NCI-H2196 (cell line): ENCODE results near the gene PKD2.
"Not testable (repeated sequence)": the region's sequence is repeated elsewhere in the genome, so short reads cannot be mapped to it uniquely, and the experiment has no call there.

ENCODE experiments used
- DNase-seq: peaks from one replicate; lab custom pipeline; 2025; ENCODE audit not compliant: unreplicated experiment; lab: John Stamatoyannopoulos, UW

The PKD2 gene

DNA sequence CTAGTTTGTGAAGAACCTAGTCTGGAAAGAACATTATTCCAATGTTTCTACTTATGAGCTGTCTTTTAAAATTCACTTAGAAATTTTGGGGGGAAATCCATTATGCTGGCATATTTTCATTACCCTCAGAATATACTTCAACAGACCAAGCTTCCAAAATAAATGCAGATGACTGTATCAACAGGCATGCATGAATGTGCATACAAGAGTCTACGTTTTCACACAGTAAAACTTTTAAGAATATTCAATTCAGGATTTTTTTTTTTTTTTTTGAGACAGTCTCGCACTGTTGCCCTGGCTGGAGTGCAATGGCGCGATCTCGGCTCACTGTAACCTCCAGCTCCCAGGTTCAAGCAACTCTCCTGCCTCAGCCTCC, 101.3 kb downstream of the PKD2 start:
- no peak for DNase-seq

- DNase-seq = no peak
Observed at GRCh38 chr4:88109123-88109881, 101.9 kb downstream of the PKD2 start.

DNA sequence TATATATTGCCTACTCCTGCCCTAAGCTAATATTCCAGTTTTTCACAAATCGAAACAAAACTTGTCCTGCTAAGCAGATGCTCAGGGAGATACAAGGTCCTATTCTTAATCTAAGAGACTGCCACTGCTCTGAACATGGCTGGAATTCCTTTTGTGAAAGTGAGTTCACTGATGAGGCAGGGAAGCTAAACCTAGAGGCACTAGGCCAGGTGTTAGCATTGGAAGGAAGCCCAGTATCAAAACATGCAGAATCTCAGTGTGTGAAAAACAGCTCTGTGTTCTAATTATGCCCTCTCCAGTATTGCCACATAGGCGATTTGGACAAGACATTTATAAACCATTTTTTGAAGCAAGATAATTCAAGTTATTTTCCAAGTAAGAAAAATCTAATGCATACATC, 103.4 kb downstream of the PKD2 start:
- DNase-seq = no peak

- DNase-seq = no peak
Observed at GRCh38 chr4:88112856-88113255, 105.4 kb downstream of the PKD2 start.

DNA sequence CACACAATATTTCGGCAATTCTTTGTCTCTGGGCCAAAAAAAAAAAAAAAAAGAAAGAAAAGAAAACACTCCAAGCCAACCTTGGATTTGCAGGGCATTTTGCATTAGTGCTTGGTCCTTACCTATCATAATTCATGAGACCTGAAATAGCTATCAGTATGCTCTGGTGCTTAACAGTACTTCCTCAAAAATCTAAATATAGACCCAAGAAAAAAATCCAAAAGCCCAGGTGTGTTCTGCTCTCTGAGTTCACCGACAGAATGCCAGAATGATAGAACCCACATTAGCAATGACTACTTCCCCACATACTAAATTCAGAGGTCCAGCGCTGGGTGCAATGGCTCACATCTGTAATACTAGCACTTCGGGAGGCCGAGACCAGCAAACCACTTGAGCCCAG, 108.2 kb downstream of the PKD2 start:
- no peak for DNase-seq

GRCh38 chr4:88119943-88120342, 112.5 kb downstream of the PKD2 start:
- DNase-seq = no peak

DNA sequence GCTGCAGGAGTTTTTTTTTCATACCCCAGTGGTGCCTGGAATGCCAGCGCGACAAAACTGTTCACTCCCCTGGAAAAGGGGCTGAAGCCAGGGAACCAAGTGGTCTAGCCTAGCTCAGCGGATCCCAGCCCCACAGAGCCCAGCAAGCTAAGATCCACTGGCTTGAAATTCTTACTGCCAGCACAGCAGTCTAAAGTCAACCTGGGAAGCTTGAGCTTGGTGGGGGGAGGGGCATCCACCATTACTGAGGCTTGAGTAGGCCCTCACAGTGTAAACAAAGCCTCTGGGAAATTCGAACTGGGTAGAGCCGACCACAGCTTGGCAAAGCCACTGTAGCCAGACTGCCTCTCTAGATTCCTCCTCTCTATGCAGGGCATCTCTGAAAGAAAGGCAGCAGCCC, 114.8 kb downstream of the PKD2 start:
- DNase-seq = not testable (repeated sequence)
